MM.1S (cell line): ENCODE data around the gene CROCC2.

Experiments
- DNase-seq: peaks from one replicate; pipeline ENCODE4 v3.0.0-alpha.2; 2015
- H2AFZ ChIP-seq: fragments of 300-600 bp; sonication (generic); 2 replicates; pipeline ENCODE4 v1.6.0; 2016; ENCODE audit warnings: antibody characterized with exemption, low read length
- H3F3A ChIP-seq: fragments of 300-600 bp; sonication (generic); 2 replicates; pipeline ENCODE4 v1.6.1; 2016; ENCODE audit warnings: mild to moderate bottlenecking, antibody characterized with exemption, low read length, moderate library complexity, mixed read lengths; ENCODE audit not compliant: insufficient read depth
- H3K27ac ChIP-seq: fragments of 300-600 bp; sonication (generic); 2 replicates; pipeline ENCODE4 v1.5.1; 2016; ENCODE audit warnings: mild to moderate bottlenecking, low read length
- H3K27me3 ChIP-seq: fragments of 300-600 bp; sonication (generic); replicated peaks from 2 replicates; pipeline ENCODE4 v1.6.0; 2016; ENCODE audit warnings: low read length; ENCODE audit not compliant: insufficient read depth
- H3K36me3 ChIP-seq: fragments of 300-600 bp; sonication (generic); replicated peaks from 2 replicates; pipeline ENCODE4 v1.6.1; 2016; ENCODE audit warnings: mild to moderate bottlenecking, low read length, mixed read lengths; ENCODE audit not compliant: insufficient read depth
- H3K4me1 ChIP-seq: fragments of 300-600 bp; sonication (generic); 2 replicates; pipeline ENCODE4 v1.6.1; 2016; ENCODE audit warnings: low read length, mixed read lengths
- H3K4me2 ChIP-seq: fragments of 300-600 bp; sonication (generic); 2 replicates; pipeline ENCODE4 v1.6.0; 2016; ENCODE audit warnings: low read depth, low read length
- H3K4me3 ChIP-seq: fragments of 300-600 bp; sonication (generic); 2 replicates; pipeline ENCODE4 v1.5.1; 2016; ENCODE audit warnings: low read length, mixed read lengths
- H3K79me2 ChIP-seq: fragments of 300-600 bp; sonication (generic); 2 replicates; pipeline ENCODE4 v1.6.1; 2016; ENCODE audit warnings: mixed run types, low read length, mixed read lengths
- H3K9ac ChIP-seq: fragments of 300-600 bp; sonication (generic); 2 replicates; pipeline ENCODE4 v1.6.1; 2016; ENCODE audit warnings: low read length, mixed read lengths
- H3K9me2 ChIP-seq: fragments of 300-600 bp; sonication (generic); replicated peaks from 2 replicates; pipeline ENCODE4 v1.6.1; 2016; ENCODE audit warnings: mild to moderate bottlenecking, low read length, mixed read lengths; ENCODE audit not compliant: insufficient read depth
- H3K9me3 ChIP-seq: fragments of 300-600 bp; sonication (generic); replicated peaks from 2 replicates; pipeline ENCODE4 v1.6.1; 2016; ENCODE audit warnings: mild to moderate bottlenecking, low read length, mixed read lengths; ENCODE audit not compliant: insufficient read depth
- H4K20me1 ChIP-seq: fragments of 300-600 bp; sonication (generic); 2 replicates; pipeline ENCODE4 v1.6.1; 2016; ENCODE audit warnings: mild to moderate bottlenecking, low read length, moderate library complexity, mixed read lengths; ENCODE audit not compliant: insufficient read depth
- CTCF ChIP-seq: fragments of 300-600 bp; sonication (generic); IDR thresholded peaks from 2 replicates; pipeline ENCODE4 v1.5.1; 2016; ENCODE audit warnings: antibody characterized with exemption, low read length, mixed read lengths
- EZH2 ChIP-seq: fragments of 300-600 bp; sonication (generic); optimal IDR thresholded peaks from 2 replicates; pipeline ENCODE3; 2017; ENCODE audit warnings: low read depth, mild to moderate bottlenecking, antibody characterized with exemption, low read length, mixed read lengths
- EZH2phosphoT487 ChIP-seq: fragments of 300-600 bp; sonication (generic); IDR thresholded peaks from 2 replicates; pipeline ENCODE4 v1.6.1; 2018; ENCODE audit warnings: antibody characterized with exemption, low read length

CROCC2 gene

GRCh38 chr2:241040081-241040803, 134.1 kb downstream of the CROCC2 start:
- no peak overlapping the region for H3K4me2 ChIP-seq
- no peaks in the 10 kb centered on the region for H3K27me3 ChIP-seq

GRCh38 chr2:241041589-241042158, 135.5 kb downstream of the CROCC2 start:
- no peak overlapping the region for H3K4me2 ChIP-seq

More at GRCh38 chr2:241040081-241040803, 134.1 kb downstream of the CROCC2 start:
- H3K4me3 ChIP-seq: no peak overlapping the region
- no peaks in the 10 kb centered on the region for H3K4me1 ChIP-seq
- no peaks in the 10 kb centered on the region for H3K9me2 ChIP-seq
- no peak for DNase-seq
- H3K36me3 ChIP-seq: no peaks in the 10 kb centered on the region
- no peaks in the 10 kb centered on the region for H3K9me3 ChIP-seq
- H2AFZ ChIP-seq: no peak overlapping the region
- H4K20me1 ChIP-seq: no peaks in the 10 kb centered on the region
- H3K9ac ChIP-seq: no peak overlapping the region
- no peak overlapping the region for H3K27ac ChIP-seq
- TF ChIP-seq EZH2phosphoT487 (no peak), EZH2 (no peak), CTCF (no peak)
- no peaks in the 10 kb centered on the region for H3K79me2 ChIP-seq
- no peaks in the 10 kb centered on the region for H3F3A ChIP-seq

More at GRCh38 chr2:241041589-241042158, 135.5 kb downstream of the CROCC2 start:
- no peak overlapping the region for H3K4me3 ChIP-seq
- H3K27me3 ChIP-seq: no peaks in the 10 kb centered on the region
- H3K9ac ChIP-seq: no peak overlapping the region
- DNase-seq: no peak
- H3K36me3 ChIP-seq: no peaks in the 10 kb centered on the region
- no peaks in the 10 kb centered on the region for H3K9me2 ChIP-seq
- no peaks in the 10 kb centered on the region for H4K20me1 ChIP-seq
- H2AFZ ChIP-seq: no peak overlapping the region
- TF ChIP-seq EZH2 (no peak), CTCF (no peak), EZH2phosphoT487 (no peak)
- no peaks in the 10 kb centered on the region for H3F3A ChIP-seq
- H3K27ac ChIP-seq: no peak overlapping the region
- H3K9me3 ChIP-seq: no peaks in the 10 kb centered on the region
- H3K79me2 ChIP-seq: no peaks in the 10 kb centered on the region
- no peaks in the 10 kb centered on the region for H3K4me1 ChIP-seq
